HepG2 (cell line): Measurements from ENCODE around the gene MLST8. TPM values are rescaled to one million over a fixed set of nuclear protein-coding genes. Genes with fewer than 3 reads are reported as not detected.

Experiments used
- ATAC-seq: fragments of 200-7000 bp; cut with Tn5 transposase; 3 replicates; pipeline ENCODE4 v1.9.1; 2020; ENCODE audit warnings: mild to moderate bottlenecking, moderate library complexity
- BruUV-seq: library from RNA; stranded (reverse); fragments of 400-500 nt; replicated peaks from 2 replicates; lab custom pipeline; 2021; lab: Mats Ljungman, UMichigan
- CTCF ChIA-PET: fragments of 300-600 bp; formaldehyde crosslinking; extraction: SDS; loops from one replicate; lab custom pipeline; 2021; ENCODE audit warnings: low total read pairs, inconsistent platforms, low intra/inter-chr PET ratio; lab: Yijun Ruan, JAX
- POLR2A ChIA-PET: fragments of 350-600 bp; sonication (Branson Sonifier 250); formaldehyde crosslinking; loops from one replicate; lab custom pipeline; 2020; ENCODE audit warnings: antibody characterized with exemption, inconsistent platforms; lab: Yijun Ruan, JAX
- DNase-seq: peaks from one replicate; pipeline ENCODE4 v3.0.0-alpha.2; 2015; ENCODE audit warnings: low spot score
- FAIRE-seq: peaks from 3 replicates; lab custom pipeline; 2011; peaks lifted over from hg19 to GRCh38; lab: Jason Lieb, UNC
- H2AFZ ChIP-seq: one replicate; pipeline ENCODE4 v1.6.1; 2011; ENCODE audit warnings: low read length, inconsistent platforms
- H3K27ac ChIP-seq: fragments of 300-600 bp; 3 replicates; pipeline ENCODE4 v1.8.0; 2011; ENCODE audit warnings: mixed run types, mild to moderate bottlenecking, mixed read lengths, low read length, inconsistent platforms; ENCODE audit not compliant: insufficient read depth; ENCODE audit errors: extremely low read length
- H3K27me3 ChIP-seq, 2 experiments: fragments of 200-600 bp in 1 of 2; 2 replicates in 1 of 2; 3 replicates in 1 of 2; pipeline versions ENCODE4 v1.6.0 to v1.8.0; 2011; ENCODE audit warnings: low read length in 2 of 2, mild to moderate bottlenecking in 2 of 2, moderate library complexity in 2 of 2, inconsistent platforms in 1 of 2; ENCODE audit not compliant: insufficient read depth in 2 of 2, control insufficient read depth in 1 of 2
- H3K36me3 ChIP-seq, 2 experiments: fragments of 200-600 bp in 1 of 2; replicated peaks in 1 of 2; 2 replicates in 1 of 2; 3 replicates in 1 of 2; pipeline versions ENCODE4 v1.5.1 to v1.8.0; 2011; ENCODE audit warnings: low read length in 2 of 2, inconsistent platforms in 1 of 2; ENCODE audit not compliant: insufficient read depth in 2 of 2, control insufficient read depth in 1 of 2
- H3K4me1 ChIP-seq: 2 replicates; pipeline ENCODE4 v1.5.1; 2012; ENCODE audit warnings: low read length, inconsistent platforms; ENCODE audit not compliant: insufficient read depth
- H3K4me2 ChIP-seq: 2 replicates; pipeline ENCODE4 v1.6.0; 2011; ENCODE audit warnings: low read depth, low read length, inconsistent platforms
- H3K4me3 ChIP-seq, 3 experiments: fragments of 200-600 bp in 1 of 3; sonication (generic), shearing (Covaris generic) in 1 of 3; replicated peaks in 1 of 3; 2 replicates each; pipeline ENCODE4 v1.5.1; 2011 to 2016; ENCODE audit warnings: low read length in 3 of 3, inconsistent platforms in 2 of 3, low read depth in 2 of 3, mild to moderate bottlenecking in 2 of 3, control low read depth in 1 of 3, mixed read lengths in 1 of 3; ENCODE audit not compliant: insufficient read depth in 1 of 3
- H3K79me2 ChIP-seq: one replicate; pipeline ENCODE4 v1.6.1; 2011; ENCODE audit warnings: low read length, inconsistent platforms; ENCODE audit not compliant: insufficient read depth
- H3K9ac ChIP-seq: 2 replicates; pipeline ENCODE4 v1.6.0; 2011; ENCODE audit warnings: mild to moderate bottlenecking, low read depth, low read length, inconsistent platforms; ENCODE audit not compliant: insufficient read depth
- H3K9me3 ChIP-seq: 2 replicates; pipeline ENCODE4 v1.5.1; 2012; ENCODE audit warnings: mild to moderate bottlenecking, low read length
- H4K20me1 ChIP-seq: 2 replicates; pipeline ENCODE4 v1.6.0; 2011; ENCODE audit warnings: inconsistent platforms, mild to moderate bottlenecking, low read length, moderate library complexity; ENCODE audit not compliant: insufficient read depth
- SIN3B ChIP-seq: fragments of 150-350 bp; IDR thresholded peaks from 2 replicates; pipeline ENCODE4 v1.6.1; 2014; ENCODE audit warnings: low read length
- SMC3 ChIP-seq: IDR thresholded peaks from 2 replicates; pipeline ENCODE4 v1.6.1; 2011; ENCODE audit warnings: low read length, improper control_type of control experiment
- ZNF180 ChIP-seq: sonication (generic); formaldehyde crosslinking; IDR thresholded peaks from 2 replicates; pipeline ENCODE4 v1.4.0; 2020; ENCODE audit warnings: low read depth, missing genetic modification reagents, borderline replicate concordance
- ZNF230 ChIP-seq: sonication (generic); formaldehyde crosslinking; IDR thresholded peaks from 2 replicates; pipeline ENCODE4 v1.4.0; 2020; ENCODE audit warnings: mild to moderate bottlenecking, missing genetic modification reagents
- ZNF24 ChIP-seq: fragments of 450-650 bp; IDR thresholded peaks from 2 replicates; pipeline ENCODE4 v1.6.1; 2017; ENCODE audit warnings: antibody characterized with exemption, mild to moderate bottlenecking
- ZNF552 ChIP-seq: sonication (generic); formaldehyde crosslinking; IDR thresholded peaks from 2 replicates; pipeline ENCODE4 v1.9.0; 2022; ENCODE audit warnings: missing genetic modification reagents, mild to moderate bottlenecking, borderline replicate concordance
- ZNF777 ChIP-seq: sonication (generic); formaldehyde crosslinking; IDR thresholded peaks from 2 replicates; pipeline ENCODE4 v1.4.0; 2020; ENCODE audit warnings: missing genetic modification reagents
- ZSCAN21 ChIP-seq: sonication (generic); formaldehyde crosslinking; IDR thresholded peaks from 2 replicates; pipeline ENCODE4 v1.8.0; 2022; ENCODE audit warnings: mild to moderate bottlenecking, missing genetic modification reagents, moderate library complexity, borderline replicate concordance
- ZSCAN30 ChIP-seq: sonication (generic); formaldehyde crosslinking; IDR thresholded peaks from 2 replicates; pipeline ENCODE4 v1.5.0; 2020; ENCODE audit warnings: mild to moderate bottlenecking, missing genetic modification reagents
- WGBS: methylation state at CpG from one replicate; pipeline ENCODE4 v1.1.6; 2017; ENCODE audit warnings: low lambda C conversion rate; 5-methylcytosine and 5-hydroxymethylcytosine counted together
- in situ Hi-C: cut with HindIII; loops from 2 replicates; pipeline ENCODE4 v1.10.0; 2017; ENCODE audit warnings: low pct_unique_long_range_greater_than_20kb; ENCODE audit not compliant: extremely low pct_ligation_motif_present
- intact Hi-C: fragments of 100-400 bp; cut with micrococcal nuclease; formaldehyde crosslinking; loops from one replicate; pipeline ENCODE4 v1.10.0; 2022; ENCODE audit not compliant: unreplicated experiment
- polyA plus RNA-seq, 8 experiments: library from polyadenylated mRNA; depleted of rRNA in 3 of 8; stranded (reverse) in 7 of 8; unstranded in 1 of 8; fragments of >200 nt; fragmentation: Illumina TruSeq in 4 of 8; extraction: Trizol in 4 of 8; gene quantifications; 2 replicates each; pipeline versions ENCODE4 v1.2.1 to v1.2.3, GENCODE V29; 2011 to 2016; ENCODE audit warnings: low read depth in 4 of 8, missing spikeins in 1 of 8, mixed read lengths in 1 of 8; ENCODE audit not compliant: insufficient read depth in 1 of 8
- total RNA-seq, 5 experiments: library from RNA; depleted of rRNA; stranded (reverse); fragments of >200 nt; fragmentation: Illumina TruSeq; extraction: Trizol; gene quantifications; 2 replicates each; pipeline ENCODE4 v1.2.3, GENCODE V29; 2016; ENCODE audit warnings: low read depth in 1 of 5
- TF ChIP-seq, protein P1 (sequence below): sonication (generic); formaldehyde crosslinking; IDR thresholded peaks from 2 replicates; pipeline ENCODE4 v1.4.0; 2020; ENCODE audit warnings: missing genetic modification reagents

Gene MLST8
- total and polyA plus RNA-seq, 2 of the 13 experiments (the other 11 are each of a cell fraction or from before 2014, with no cell fraction given): 30.8 to 72.7 TPM

DNA sequence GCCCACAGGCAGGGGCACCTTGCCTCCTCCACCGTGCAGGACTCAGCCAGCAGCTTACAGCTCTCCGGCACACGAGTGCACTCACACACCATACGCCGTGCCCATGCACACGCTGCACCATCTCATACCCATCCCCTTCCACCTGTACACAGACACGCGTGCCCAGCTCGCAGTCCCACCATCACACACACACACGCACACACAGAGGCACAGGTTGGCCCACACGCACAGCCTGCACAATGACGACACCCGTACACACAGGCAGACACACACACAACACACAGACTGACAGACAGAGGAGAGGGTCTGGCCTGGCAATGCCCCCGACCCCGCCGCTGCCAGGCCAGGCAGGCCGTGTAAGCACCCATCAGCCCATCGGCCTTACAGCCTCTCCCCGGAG lies 20.9 kb upstream of the MLST8 start (continued):
- TF ChIP-seq ZSCAN21 (no peak), ZNF552 (CRISPR knock-in tag) (no peak), ZNF180 (no peak), ZNF777 (CRISPR knock-in tag) (no peak)

DNA sequence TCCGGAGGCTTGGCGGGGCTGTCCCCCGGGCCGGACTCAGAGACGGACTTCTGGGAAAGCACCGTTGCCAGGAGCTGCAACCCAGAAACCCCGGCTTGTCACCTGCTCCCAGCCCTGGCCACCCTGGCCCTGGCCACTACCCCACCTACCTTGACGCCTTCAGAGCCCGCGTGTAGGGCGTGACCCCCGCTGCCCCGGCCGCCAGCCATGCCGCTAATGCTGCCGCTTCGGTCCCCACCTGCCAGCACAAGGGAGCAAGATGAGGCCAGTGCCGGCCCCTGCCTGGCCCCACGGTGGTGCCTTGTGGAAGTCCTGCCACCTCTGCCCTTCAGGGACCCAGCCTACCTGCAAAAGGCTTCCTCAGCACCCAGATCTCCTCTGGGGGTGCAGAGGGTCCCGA lies 20.3 kb upstream of the MLST8 start:
- BruUV-seq: no TSS peak

More for the DNA sequence above, 20.3 kb upstream of the MLST8 start:
- H3K27ac ChIP-seq: no peak overlapping the region
- TF ChIP-seq ZNF24 (no peak), ZSCAN30 (no peak), ZNF230 (CRISPR knock-in tag) (no peak), SIN3B (no peak), SMC3 (no peak)
- TF ChIP-seq, protein P1, sequence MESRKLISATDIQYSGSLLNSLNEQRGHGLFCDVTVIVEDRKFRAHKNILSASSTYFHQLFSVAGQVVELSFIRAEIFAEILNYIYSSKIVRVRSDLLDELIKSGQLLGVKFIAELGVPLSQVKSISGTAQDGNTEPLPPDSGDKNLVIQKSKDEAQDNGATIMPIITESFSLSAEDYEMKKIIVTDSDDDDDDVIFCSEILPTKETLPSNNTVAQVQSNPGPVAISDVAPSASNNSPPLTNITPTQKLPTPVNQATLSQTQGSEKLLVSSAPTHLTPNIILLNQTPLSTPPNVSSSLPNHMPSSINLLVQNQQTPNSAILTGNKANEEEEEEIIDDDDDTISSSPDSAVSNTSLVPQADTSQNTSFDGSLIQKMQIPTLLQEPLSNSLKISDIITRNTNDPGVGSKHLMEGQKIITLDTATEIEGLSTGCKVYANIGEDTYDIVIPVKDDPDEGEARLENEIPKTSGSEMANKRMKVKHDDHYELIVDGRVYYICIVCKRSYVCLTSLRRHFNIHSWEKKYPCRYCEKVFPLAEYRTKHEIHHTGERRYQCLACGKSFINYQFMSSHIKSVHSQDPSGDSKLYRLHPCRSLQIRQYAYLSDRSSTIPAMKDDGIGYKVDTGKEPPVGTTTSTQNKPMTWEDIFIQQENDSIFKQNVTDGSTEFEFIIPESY (CRISPR knock-in tag): 0 out of 2 replicates have a peak, but pooled peaks have one; percentile 26
- no peak overlapping the region for H2AFZ ChIP-seq
- no peaks in the 10 kb centered on the region for H3K27me3 ChIP-seq
- ChIA-PET POLR2A (interaction anchor here (1.2 kb wide), 1 partner anchor 30 kb away, joined by 4 read pairs; the partner anchor contains the start of gene TRAF7), CTCF (no interaction called here)
- 76% methylated on average over 7 of the region's 20 CpGs for WGBS
- no peak overlapping the region for H3K4me3 ChIP-seq
- in situ Hi-C loops: no loop called here
- DNase-seq (no peak), ATAC-seq (no peak), FAIRE-seq (no peak)
- intact Hi-C loops: no loop called here
- H3K4me2 ChIP-seq: no peak overlapping the region
- no peaks in the 10 kb centered on the region for H3K36me3 ChIP-seq
- no peaks in the 10 kb centered on the region for H4K20me1 ChIP-seq
- H3K4me1 ChIP-seq: peaks cover 24% of the 10 kb centered on the region
- no peak overlapping the region for H3K9ac ChIP-seq
- no peaks in the 10 kb centered on the region for H3K9me3 ChIP-seq
- H3K79me2 ChIP-seq: no peaks in the 10 kb centered on the region
